Caco-2 (cell line): Measurements from ENCODE around the gene FBXL7. TPM values are rescaled to one million over a fixed set of nuclear protein-coding genes. Genes with fewer than 3 reads are reported as not detected.

ENCODE experiments used
- BruUV-seq: library from RNA; stranded (reverse); fragments of 400-500 nt; replicated peaks from 2 replicates; lab custom pipeline; 2021; lab: Mats Ljungman, UMichigan
- CTCF ChIA-PET: fragments of 300-600 bp; sonication (Branson Sonifier 250); formaldehyde crosslinking; loops from one replicate; lab custom pipeline; 2022; ENCODE audit warnings: antibody characterized with exemption; lab: Charles Lee
- POLR2A ChIA-PET: fragments of 300-600 bp; sonication (Branson Sonifier 250); formaldehyde crosslinking; loops from one replicate; lab custom pipeline; 2022; ENCODE audit warnings: antibody characterized with exemption; lab: Charles Lee
- DNase-seq, 2 experiments: peaks; one replicate each; pipeline versions ENCODE4 v3.0.0 to v3.0.0-alpha.2; 2020 to 2022
- H3K27me3 ChIP-seq: replicated peaks from 2 replicates; pipeline ENCODE4 v1.6.0; 2011; ENCODE audit warnings: low read length; ENCODE audit not compliant: control insufficient read depth, insufficient read depth
- H3K36me3 ChIP-seq: 2 replicates; pipeline ENCODE4 v1.5.1; 2011; ENCODE audit warnings: low read length; ENCODE audit not compliant: control insufficient read depth, insufficient read depth
- H3K4me1 ChIP-seq: fragments of 250-450 bp; sonication (Bioruptor Pico); 2 replicates; pipeline ENCODE4 v1.5.1; 2020; ENCODE audit warnings: mild to moderate bottlenecking
- H3K4me3 ChIP-seq: 2 replicates; pipeline ENCODE4 v1.5.1; 2011; ENCODE audit warnings: low read depth, mild to moderate bottlenecking, control low read depth, low read length
- H3K9me3 ChIP-seq: fragments of 250-450 bp; sonication (Bioruptor Pico); 2 replicates; pipeline ENCODE4 v1.5.1; 2020; ENCODE audit warnings: mild to moderate bottlenecking, moderate library complexity
- H3K27ac Mint-ChIP-seq: one replicate; pipeline ENCODE4 v1.8.0; 2022; ENCODE audit warnings: mixed read lengths; ENCODE audit not compliant: unreplicated experiment
- H3K27me3 Mint-ChIP-seq: one replicate; pipeline ENCODE4 v1.8.0; 2022; ENCODE audit warnings: mixed read lengths; ENCODE audit not compliant: insufficient read depth, unreplicated experiment
- H3K36me3 Mint-ChIP-seq: one replicate; pipeline ENCODE4 v1.8.0; 2022; ENCODE audit warnings: mild to moderate bottlenecking, mixed read lengths; ENCODE audit not compliant: insufficient read depth, unreplicated experiment
- H3K4me1 Mint-ChIP-seq: one replicate; pipeline ENCODE4 v1.8.0; 2022; ENCODE audit warnings: low read depth, mixed read lengths; ENCODE audit not compliant: unreplicated experiment
- H3K4me3 Mint-ChIP-seq: one replicate; pipeline ENCODE4 v1.8.0; 2022; ENCODE audit warnings: mild to moderate bottlenecking, moderate library complexity, mixed read lengths; ENCODE audit not compliant: unreplicated experiment
- H3K9me3 Mint-ChIP-seq: one replicate; pipeline ENCODE4 v1.8.0; 2022; ENCODE audit warnings: mixed read lengths; ENCODE audit not compliant: unreplicated experiment
- CTCF ChIP-seq, 2 experiments: fragments of 200-600 bp in 1 of 2; IDR thresholded peaks; 1 replicate in 1 of 2; 2 replicates in 1 of 2; pipeline versions ENCODE4 v1.5.1 to v1.8.0; 2011 to 2022; ENCODE audit warnings: antibody characterized with exemption in 1 of 2, control low read depth in 1 of 2, inconsistent platforms in 1 of 2, low read depth in 1 of 2, low read length in 1 of 2, mild to moderate bottlenecking in 1 of 2, moderate library complexity in 1 of 2; ENCODE audit not compliant: insufficient read depth in 1 of 2, severe bottlenecking in 1 of 2, unreplicated experiment in 1 of 2
- intact Hi-C: fragments of 100-400 bp; cut with micrococcal nuclease; formaldehyde crosslinking; loops from one replicate; pipeline ENCODE4 v1.10.0; 2022; ENCODE audit not compliant: unreplicated experiment
- total RNA-seq: library from RNA; stranded (reverse); gene quantifications from 2 replicates; pipeline ENCODE4 v1.2.3, GENCODE V29; 2022

FBXL7 gene
- total RNA-seq, 1 experiment from 2014 or later: not detected

DNA sequence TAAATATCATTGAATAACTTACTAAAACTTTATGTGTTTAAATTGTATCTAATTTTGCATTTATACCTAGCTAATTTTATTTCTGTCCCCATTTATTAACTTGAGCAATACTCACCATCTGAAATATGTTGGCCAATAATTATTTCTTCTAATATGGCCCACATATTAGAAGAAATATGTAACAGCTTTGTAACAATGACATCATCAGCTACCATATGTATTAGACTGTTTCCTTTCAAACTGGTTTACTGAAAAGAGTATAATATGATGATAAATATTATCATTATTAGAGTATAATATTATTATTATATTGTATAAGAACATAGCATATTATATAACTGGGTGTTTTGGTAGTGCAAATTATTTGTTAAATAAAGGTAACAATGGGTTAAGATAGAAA lies 220.5 kb downstream of the FBXL7 start:
- H3K4me3 ChIP-seq: no peak overlapping the region
- Mint-ChIP-seq H3K4me3 (no peak overlapping the region), H3K9me3 (no peaks in the 10 kb centered on the region), H3K27me3 (peaks cover 3% of the 10 kb centered on the region), H3K27ac (no peak overlapping the region), H3K4me1 (no peaks in the 10 kb centered on the region), H3K36me3 (no peaks in the 10 kb centered on the region)
- H3K4me1 ChIP-seq: no peaks in the 10 kb centered on the region
- POLR2A ChIA-PET: no interaction called here
- no peak for DNase-seq
- H3K27me3 ChIP-seq: no peaks in the 10 kb centered on the region
- no peaks in the 10 kb centered on the region for H3K9me3 ChIP-seq
- H3K36me3 ChIP-seq: no peaks in the 10 kb centered on the region
- intact Hi-C loops: no loop called here
- CTCF ChIA-PET: no interaction called here
- no TSS peak for BruUV-seq
- no peak for TF ChIP-seq CTCF (IDR thresholded peaks at IDR 0.05; ENCODE audit: insufficient read depth in 1 of 2, low read depth in 1 of 2, low read length in 1 of 2, severe bottlenecking in 1 of 2, unreplicated experiment in 1 of 2)

DNA sequence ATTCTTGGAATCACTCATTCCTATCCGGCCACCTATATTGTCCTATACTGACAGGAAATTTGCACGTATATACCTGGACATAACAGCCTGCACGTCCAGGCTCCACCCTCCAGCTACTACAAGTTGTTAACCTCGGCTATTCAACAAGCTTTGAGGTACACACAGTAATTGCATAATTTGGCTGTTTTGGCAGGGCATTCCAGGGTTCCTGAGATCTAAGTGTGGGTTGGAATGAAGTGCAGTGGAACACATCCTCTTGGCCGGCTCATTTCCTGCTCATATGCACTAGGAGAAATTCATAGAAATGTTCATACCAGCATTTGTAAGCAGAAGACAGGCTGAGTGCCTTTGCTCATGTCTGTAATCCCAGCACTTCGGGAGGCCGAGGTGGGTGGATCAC lies 222.3 kb downstream of the FBXL7 start:
- Mint-ChIP-seq H3K4me3 (no peak overlapping the region), H3K9me3 (peaks cover 4% of the 10 kb centered on the region), H3K27me3 (no peaks in the 10 kb centered on the region), H3K27ac (no peak overlapping the region), H3K36me3 (no peaks in the 10 kb centered on the region), H3K4me1 (no peaks in the 10 kb centered on the region)
- Histone ChIP-seq H3K9me3 (peaks cover under 1% of the 10 kb centered on the region; the same call in 1 of the 2 replicates), H3K36me3 (no peaks in the 10 kb centered on the region), H3K4me3 (no peak overlapping the region), H3K4me1 (no peaks in the 10 kb centered on the region), H3K27me3 (no peaks in the 10 kb centered on the region)
- DNase-seq: no peak
- no TSS peak for BruUV-seq
- intact Hi-C loops: no loop called here
- POLR2A ChIA-PET: no interaction called here
- CTCF ChIA-PET: no interaction called here
- TF ChIP-seq CTCF (IDR thresholded peaks at IDR 0.05; ENCODE audit: insufficient read depth in 1 of 2, low read depth in 1 of 2, low read length in 1 of 2, severe bottlenecking in 1 of 2, unreplicated experiment in 1 of 2): no peak

DNA sequence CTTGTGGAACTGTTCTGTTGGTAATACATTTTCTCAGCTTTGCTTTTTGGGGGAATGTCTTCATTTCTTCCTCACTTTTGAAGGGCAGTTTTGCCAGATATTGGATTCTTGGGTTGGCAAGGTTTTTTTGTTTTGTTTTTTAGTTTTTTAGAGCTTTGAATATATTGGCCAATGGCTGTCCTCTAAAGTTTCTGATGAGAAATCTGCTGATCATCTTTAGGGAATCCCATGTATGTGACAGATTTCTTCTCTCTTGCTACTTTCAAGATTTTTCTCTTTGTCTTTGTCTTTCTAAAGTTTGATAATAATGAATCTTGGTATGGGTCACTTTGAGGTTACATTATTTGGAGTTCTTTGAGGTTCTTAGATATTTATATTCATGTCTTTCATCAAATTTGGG lies 227.4 kb downstream of the FBXL7 start:
- intact Hi-C loops: no loop called here
- H3K4me1 ChIP-seq: no peaks in the 10 kb centered on the region
- Mint-ChIP-seq H3K4me3 (no peak overlapping the region), H3K9me3 (peaks cover 14% of the 10 kb centered on the region), H3K4me1 (no peaks in the 10 kb centered on the region), H3K27ac (no peak overlapping the region), H3K27me3 (peaks cover 2% of the 10 kb centered on the region), H3K36me3 (no peaks in the 10 kb centered on the region)
- ChIA-PET POLR2A (no interaction called here), CTCF (no interaction called here)
- H3K36me3 ChIP-seq: no peaks in the 10 kb centered on the region
- BruUV-seq: no TSS peak
- no peaks in the 10 kb centered on the region for H3K27me3 ChIP-seq
- peaks cover 6% of the 10 kb centered on the region for H3K9me3 ChIP-seq
- no peak for DNase-seq
- no peak for TF ChIP-seq CTCF (IDR thresholded peaks at IDR 0.05; ENCODE audit: insufficient read depth in 1 of 2, low read depth in 1 of 2, low read length in 1 of 2, severe bottlenecking in 1 of 2, unreplicated experiment in 1 of 2)
- no peak overlapping the region for H3K4me3 ChIP-seq
